Measurements from ENCODE around the gene SFXN3.

DNA sequence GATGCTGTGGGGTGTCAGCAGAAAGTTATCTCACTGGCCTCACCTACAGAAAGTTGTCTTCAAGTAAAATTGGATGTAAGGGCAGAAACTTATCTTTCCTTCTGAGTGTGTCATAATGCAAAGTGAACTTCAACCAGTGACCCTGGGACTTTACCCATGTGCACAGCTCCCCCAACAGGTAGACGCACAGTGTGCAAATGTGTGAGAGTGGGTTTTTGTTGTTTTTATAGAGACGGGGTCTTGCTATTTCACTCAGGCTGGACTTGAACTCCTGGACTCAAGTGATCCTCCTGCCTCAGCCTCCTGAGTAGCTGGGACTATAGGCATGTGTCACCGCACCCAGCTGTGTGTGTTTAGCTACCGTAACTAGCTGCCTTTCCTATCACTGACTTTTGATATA is 24.4 kb downstream of the SFXN3 start:
- TF ChIP-seq GATA2 (IDR thresholded peaks at IDR 0.05; ENCODE audit: low read depth, low read length) (no peak), GATA3 (IDR thresholded peaks at IDR 0.05; ENCODE audit: low read depth, low read length) (no peak)

All from SH-SY5Y (cell line).